Fibroblast of lung (primary cell): ENCODE data around the gene GLIPR2.

Experiments used
- EZH2 ChIP-seq: IDR thresholded peaks from 2 replicates; pipeline ENCODE4 v1.5.1; 2012; ENCODE audit warnings: low read length, control low read depth, mild to moderate bottlenecking; ENCODE audit errors: missing control alignments
- TF ChIP-seq, protein P1 (sequence below), 2 donors: IDR thresholded peaks in 1 of 2; conservative IDR thresholded peaks in 1 of 2; 1 replicate in 1 of 2; 2 replicates in 1 of 2; pipeline ENCODE4 v1.5.1; 2011 to 2012; ENCODE audit warnings: low read length in 2 of 2, control low read depth in 1 of 2, inconsistent platforms in 1 of 2, low read depth in 1 of 2, mild to moderate bottlenecking in 1 of 2

GRCh38 chr9:36112516-36112915 lies 24.0 kb upstream of the GLIPR2 start:
- TF ChIP-seq, protein P1, sequence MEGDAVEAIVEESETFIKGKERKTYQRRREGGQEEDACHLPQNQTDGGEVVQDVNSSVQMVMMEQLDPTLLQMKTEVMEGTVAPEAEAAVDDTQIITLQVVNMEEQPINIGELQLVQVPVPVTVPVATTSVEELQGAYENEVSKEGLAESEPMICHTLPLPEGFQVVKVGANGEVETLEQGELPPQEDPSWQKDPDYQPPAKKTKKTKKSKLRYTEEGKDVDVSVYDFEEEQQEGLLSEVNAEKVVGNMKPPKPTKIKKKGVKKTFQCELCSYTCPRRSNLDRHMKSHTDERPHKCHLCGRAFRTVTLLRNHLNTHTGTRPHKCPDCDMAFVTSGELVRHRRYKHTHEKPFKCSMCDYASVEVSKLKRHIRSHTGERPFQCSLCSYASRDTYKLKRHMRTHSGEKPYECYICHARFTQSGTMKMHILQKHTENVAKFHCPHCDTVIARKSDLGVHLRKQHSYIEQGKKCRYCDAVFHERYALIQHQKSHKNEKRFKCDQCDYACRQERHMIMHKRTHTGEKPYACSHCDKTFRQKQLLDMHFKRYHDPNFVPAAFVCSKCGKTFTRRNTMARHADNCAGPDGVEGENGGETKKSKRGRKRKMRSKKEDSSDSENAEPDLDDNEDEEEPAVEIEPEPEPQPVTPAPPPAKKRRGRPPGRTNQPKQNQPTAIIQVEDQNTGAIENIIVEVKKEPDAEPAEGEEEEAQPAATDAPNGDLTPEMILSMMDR (conservative IDR thresholded peaks at IDR 0.05 in 1 of 2, IDR thresholded peaks at IDR 0.05 in 1 of 2; ENCODE audit: low read depth in 1 of 2, low read length in 2 of 2), result no peak
- no peak for TF ChIP-seq EZH2
